ENCODE measurements around the gene HDAC4. TPM values are rescaled to one million over a fixed set of nuclear protein-coding genes. Genes with fewer than 3 reads are reported as not detected.

HDAC4 gene
- polyA plus RNA-seq, 1 donor (not counting 4 experiments of a cell fraction or from before 2014, with no cell fraction given): 2.9 TPM

GRCh38 chr2:239360421-239361310, 40.2 kb downstream of the HDAC4 start:
- dilution Hi-C loops (cut with MboI; ENCODE audit: extremely low pct_ligation_motif_present, low sequenced_read_pairs): no loop called here
- Histone ChIP-seq H3K9me3 (ENCODE audit: control insufficient read depth, low read depth, low read length) (no peaks in the 10 kb centered on the region), H4K20me1 (ENCODE audit: control insufficient read depth, extremely low read depth, insufficient read depth, low read length) (peaks cover 3% of the 10 kb centered on the region), H3K27me3 (ENCODE audit: control insufficient read depth, extremely low read depth, insufficient read depth, low read length) (no peaks in the 10 kb centered on the region), H3K4me3 (ENCODE audit: control insufficient read depth in 2 of 3, extremely low read depth in 1 of 3, insufficient read depth in 2 of 3, low read depth in 1 of 3, low read length in 3 of 3) (no peak overlapping the region), H3K79me2 (ENCODE audit: control insufficient read depth, insufficient read depth, low read length) (peaks cover 3% of the 10 kb centered on the region), H3K27ac (ENCODE audit: control insufficient read depth, insufficient read depth, low read length) (no peak overlapping the region), H3K4me2 (ENCODE audit: control insufficient read depth, extremely low read depth, insufficient read depth, low read depth, low read length) (no peak overlapping the region), H3K36me3 (ENCODE audit: control insufficient read depth in 2 of 2, extremely low read depth in 1 of 2, insufficient read depth in 2 of 2, low read length in 2 of 2) (no peaks in the 10 kb centered on the region), H3K9me1 (ENCODE audit: control insufficient read depth, extremely low read depth, insufficient read depth, low read length) (no peaks in the 10 kb centered on the region), H3K9ac (ENCODE audit: control insufficient read depth, extremely low read depth, insufficient read depth, low read length) (no peak overlapping the region), H3K4me1 (ENCODE audit: control insufficient read depth, extremely low read depth, insufficient read depth, low read length) (peaks cover 6% of the 10 kb centered on the region), H2AFZ (ENCODE audit: control insufficient read depth, low read length) (no peak overlapping the region)
- no peak for FAIRE-seq
- TF ChIP-seq CTCF (optimal IDR thresholded peaks at IDR 0.05 in 1 of 3, IDR thresholded peaks at IDR 0.05 in 1 of 3, conservative IDR thresholded peaks at IDR 0.05 in 1 of 3; ENCODE audit: extremely low read depth in 1 of 3, insufficient read depth in 2 of 3, low read length in 3 of 3): no peak
- no peak for TF ChIP-seq EZH2 (IDR thresholded peaks at IDR 0.05; ENCODE audit: low read length)
- no peak for DNase-seq (ENCODE audit: low read depth, low spot score)

- Histone ChIP-seq H3K4me3 (ENCODE audit: control insufficient read depth in 2 of 3, extremely low read depth in 1 of 3, insufficient read depth in 2 of 3, low read depth in 1 of 3, low read length in 3 of 3) (no peak overlapping the region), H3K79me2 (ENCODE audit: control insufficient read depth, insufficient read depth, low read length) (no peaks in the 10 kb centered on the region), H3K4me2 (ENCODE audit: control insufficient read depth, extremely low read depth, insufficient read depth, low read depth, low read length) (no peak overlapping the region), H3K9me1 (ENCODE audit: control insufficient read depth, extremely low read depth, insufficient read depth, low read length) (no peaks in the 10 kb centered on the region), H4K20me1 (ENCODE audit: control insufficient read depth, extremely low read depth, insufficient read depth, low read length) (peaks cover 3% of the 10 kb centered on the region), H3K9ac (ENCODE audit: control insufficient read depth, extremely low read depth, insufficient read depth, low read length) (no peak overlapping the region), H3K27ac (ENCODE audit: control insufficient read depth, insufficient read depth, low read length) (no peak overlapping the region), H3K4me1 (ENCODE audit: control insufficient read depth, extremely low read depth, insufficient read depth, low read length) (peaks cover 6% of the 10 kb centered on the region), H3K9me3 (ENCODE audit: control insufficient read depth, low read depth, low read length) (no peaks in the 10 kb centered on the region), H3K27me3 (ENCODE audit: control insufficient read depth, extremely low read depth, insufficient read depth, low read length) (no peaks in the 10 kb centered on the region), H2AFZ (ENCODE audit: control insufficient read depth, low read length) (no peak overlapping the region), H3K36me3 (ENCODE audit: control insufficient read depth in 2 of 2, extremely low read depth in 1 of 2, insufficient read depth in 2 of 2, low read length in 2 of 2) (no peaks in the 10 kb centered on the region)
- DNase-seq (ENCODE audit: low read depth, low spot score) (no peak), FAIRE-seq (no peak)
- TF ChIP-seq EZH2 (IDR thresholded peaks at IDR 0.05; ENCODE audit: low read length) (no peak), CTCF (optimal IDR thresholded peaks at IDR 0.05 in 1 of 3, IDR thresholded peaks at IDR 0.05 in 1 of 3, conservative IDR thresholded peaks at IDR 0.05 in 1 of 3; ENCODE audit: extremely low read depth in 1 of 3, insufficient read depth in 2 of 3, low read length in 3 of 3) (no peak)
- dilution Hi-C loops (cut with MboI; ENCODE audit: extremely low pct_ligation_motif_present, low sequenced_read_pairs): no loop called here
Measured at GRCh38 chr2:239360008-239360407, 40.8 kb downstream of the HDAC4 start.
